BLaER1 (cell line): ENCODE data around the gene IFNGR1.
"Not testable (repeated sequence)": the region's sequence is repeated elsewhere in the genome, so short reads cannot be mapped to it uniquely, and the experiment has no call there.

Experiments
- H3K27ac ChIP-seq: shearing (Covaris generic); formaldehyde crosslinking; 2 replicates; pipeline ENCODE4 v1.8.1; 2022
- H3K27me3 ChIP-seq: shearing (Covaris generic); formaldehyde crosslinking; 2 replicates; pipeline ENCODE4 v1.8.1; 2022
- H3K36me3 ChIP-seq: shearing (Covaris generic); formaldehyde crosslinking; 2 replicates; pipeline ENCODE4 v1.8.1; 2022
- H3K4me1 ChIP-seq: shearing (Covaris generic); formaldehyde crosslinking; 2 replicates; pipeline ENCODE4 v1.8.1; 2022
- H3K4me2 ChIP-seq: shearing (Covaris generic); formaldehyde crosslinking; 2 replicates; pipeline ENCODE4 v1.8.1; 2022
- H3K4me3 ChIP-seq: shearing (Covaris generic); formaldehyde crosslinking; 2 replicates; pipeline ENCODE4 v1.8.1; 2022
- H3K9ac ChIP-seq: shearing (Covaris generic); formaldehyde crosslinking; 2 replicates; pipeline ENCODE4 v1.8.1; 2022
- H3K9me3 ChIP-seq: shearing (Covaris generic); formaldehyde crosslinking; 2 replicates; pipeline ENCODE4 v1.8.1; 2022
- H4K20me1 ChIP-seq: shearing (Covaris generic); formaldehyde crosslinking; 2 replicates; pipeline ENCODE4 v1.8.1; 2022
- Cebpa-rat ChIP-seq: shearing (Covaris generic); IDR thresholded peaks from 2 replicates; pipeline ENCODE4 v1.8.1; 2022

Gene IFNGR1

DNA sequence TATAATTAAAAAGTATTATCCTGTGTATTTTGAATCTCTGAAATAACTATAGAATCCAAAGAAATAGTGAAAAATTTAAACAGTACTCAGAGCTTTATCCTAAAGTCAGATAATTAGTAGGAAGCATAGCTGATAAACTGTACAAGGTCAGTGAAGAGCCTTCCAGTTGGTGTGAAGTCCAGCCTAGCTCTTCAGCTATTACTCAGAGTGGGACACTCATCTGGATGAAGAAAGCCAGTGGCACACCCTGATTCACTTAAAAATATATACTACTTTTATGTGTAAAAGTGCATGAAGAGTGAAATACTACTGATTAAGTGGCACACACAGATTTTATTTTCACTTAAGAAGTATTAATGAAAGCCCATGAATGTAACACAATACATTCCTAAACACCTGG is 3.1 kb downstream of the IFNGR1 start:
- Histone ChIP-seq H3K4me3 (no peak overlapping the region), H3K27me3 (no peaks in the 10 kb centered on the region), H3K27ac (no peak overlapping the region), H3K36me3 (peaks cover 33% of the 10 kb centered on the region), H3K9ac (no peak overlapping the region), H3K4me1 (peaks cover 31% of the 10 kb centered on the region), H4K20me1 (peaks cover 41% of the 10 kb centered on the region), H3K9me3 (peaks cover 32% of the 10 kb centered on the region), H3K4me2 (no peak overlapping the region)
- no peak for TF ChIP-seq Cebpa-rat

DNA sequence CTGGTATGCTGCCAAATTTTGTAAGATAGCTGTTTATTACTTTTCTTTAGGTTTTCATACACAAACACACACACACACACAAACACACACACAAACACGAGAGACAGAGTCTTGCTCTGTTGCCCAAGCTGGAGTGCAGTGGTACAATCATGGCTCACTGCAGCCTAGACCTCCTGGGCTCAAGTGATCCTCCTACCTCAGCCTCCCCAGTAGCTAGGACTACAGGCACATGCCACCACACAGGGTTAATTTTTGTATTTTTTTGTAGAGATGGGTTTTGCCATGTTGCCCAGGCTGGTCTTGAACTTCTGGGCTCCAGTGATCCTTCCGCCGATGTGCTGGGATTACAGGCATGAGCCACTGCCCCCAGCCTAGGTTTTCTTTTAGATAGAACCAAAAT is 3.6 kb downstream of the IFNGR1 start:
- H3K4me2 ChIP-seq, H3K27ac ChIP-seq, H3K9ac ChIP-seq, H3K27me3 ChIP-seq, H3K4me3 ChIP-seq: not testable (repeated sequence)
- peaks cover 35% of the 10 kb centered on the region for H3K36me3 ChIP-seq
- peaks cover 31% of the 10 kb centered on the region for H3K4me1 ChIP-seq
- H4K20me1 ChIP-seq: peaks cover 41% of the 10 kb centered on the region
- H3K9me3 ChIP-seq: peaks cover 35% of the 10 kb centered on the region

DNA sequence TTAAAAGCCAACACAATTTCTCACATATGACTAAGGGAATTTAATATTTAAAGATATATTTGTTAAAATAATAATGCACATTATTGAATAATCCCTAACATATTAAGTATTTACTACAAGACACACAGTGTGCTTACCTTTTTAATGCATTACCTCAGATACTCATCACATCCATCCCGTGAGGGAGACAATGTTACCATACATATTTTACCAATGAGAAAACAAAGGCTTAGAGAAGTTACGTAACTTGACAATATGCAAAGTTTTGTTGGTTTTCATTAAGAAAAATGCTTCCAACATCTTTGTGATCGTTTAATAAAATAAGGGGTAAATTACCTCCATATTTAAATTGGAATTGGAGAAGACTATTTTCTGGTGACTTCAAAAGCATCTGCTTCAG is 4.3 kb downstream of the IFNGR1 start:
- peaks cover 38% of the 10 kb centered on the region for H3K36me3 ChIP-seq
- no peak overlapping the region for H3K9ac ChIP-seq
- no peak overlapping the region for H3K4me3 ChIP-seq
- peaks cover 27% of the 10 kb centered on the region for H3K4me1 ChIP-seq
- no peak for TF ChIP-seq Cebpa-rat
- H3K27me3 ChIP-seq: no peaks in the 10 kb centered on the region
- H3K9me3 ChIP-seq: peaks cover 42% of the 10 kb centered on the region
- no peak overlapping the region for H3K27ac ChIP-seq
- H3K4me2 ChIP-seq: no peak overlapping the region
- H4K20me1 ChIP-seq: peaks cover 41% of the 10 kb centered on the region

DNA sequence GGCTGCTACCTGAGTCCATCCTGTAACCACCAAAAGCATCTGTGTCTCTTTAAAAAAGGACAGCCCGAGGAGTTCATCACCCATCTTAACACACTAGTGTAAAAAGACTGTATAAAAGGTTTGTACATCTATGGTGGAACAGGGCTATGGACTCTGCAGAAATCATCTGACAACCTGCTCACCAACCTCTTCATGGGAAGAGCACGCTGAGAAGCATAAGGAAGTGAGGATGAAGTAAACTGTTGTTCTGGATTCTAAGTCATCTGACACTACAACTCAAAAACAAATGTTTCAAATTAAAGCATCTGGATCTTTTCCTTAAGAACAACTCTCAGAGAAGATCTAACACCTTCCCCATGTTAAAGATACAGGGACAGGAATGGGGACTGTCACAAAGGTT is 5.4 kb downstream of the IFNGR1 start:
- H3K36me3 ChIP-seq: peaks cover 49% of the 10 kb centered on the region
- H3K27ac ChIP-seq: no peak overlapping the region
- H3K4me2 ChIP-seq: no peak overlapping the region
- peaks cover 41% of the 10 kb centered on the region for H4K20me1 ChIP-seq
- TF ChIP-seq Cebpa-rat: no peak
- H3K27me3 ChIP-seq: no peaks in the 10 kb centered on the region
- peaks cover 20% of the 10 kb centered on the region for H3K4me1 ChIP-seq
- no peak overlapping the region for H3K4me3 ChIP-seq
- H3K9ac ChIP-seq: no peak overlapping the region
- peaks cover 53% of the 10 kb centered on the region for H3K9me3 ChIP-seq

DNA sequence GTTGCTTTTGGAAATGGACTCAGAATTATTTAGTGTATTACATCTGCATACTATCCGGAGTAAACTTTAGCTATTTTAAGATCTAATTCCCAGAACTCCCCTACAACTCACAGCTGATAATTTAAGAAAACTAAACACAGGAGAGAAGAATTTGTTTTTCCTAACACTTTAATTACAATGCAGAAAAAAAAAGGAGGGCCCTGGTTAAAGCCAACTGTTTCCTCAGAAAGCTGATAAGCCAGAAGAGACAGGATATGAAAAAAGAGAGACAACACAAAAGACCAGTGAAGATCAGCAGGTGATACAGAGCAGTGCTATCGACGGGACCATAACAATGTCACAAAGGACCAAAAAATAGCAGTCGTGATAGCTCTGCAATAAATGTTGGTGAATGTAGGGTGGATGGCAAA is 5.8 kb downstream of the IFNGR1 start:
- no peak overlapping the region for H3K4me2 ChIP-seq
- H3K27ac ChIP-seq: no peak overlapping the region
- peaks cover 58% of the 10 kb centered on the region for H3K9me3 ChIP-seq
- no peak overlapping the region for H3K4me3 ChIP-seq
- no peak overlapping the region for H3K9ac ChIP-seq
- peaks cover 38% of the 10 kb centered on the region for H4K20me1 ChIP-seq
- TF ChIP-seq Cebpa-rat: no peak
- H3K4me1 ChIP-seq: peaks cover 20% of the 10 kb centered on the region
- H3K36me3 ChIP-seq: peaks cover 54% of the 10 kb centered on the region
- H3K27me3 ChIP-seq: no peaks in the 10 kb centered on the region

DNA sequence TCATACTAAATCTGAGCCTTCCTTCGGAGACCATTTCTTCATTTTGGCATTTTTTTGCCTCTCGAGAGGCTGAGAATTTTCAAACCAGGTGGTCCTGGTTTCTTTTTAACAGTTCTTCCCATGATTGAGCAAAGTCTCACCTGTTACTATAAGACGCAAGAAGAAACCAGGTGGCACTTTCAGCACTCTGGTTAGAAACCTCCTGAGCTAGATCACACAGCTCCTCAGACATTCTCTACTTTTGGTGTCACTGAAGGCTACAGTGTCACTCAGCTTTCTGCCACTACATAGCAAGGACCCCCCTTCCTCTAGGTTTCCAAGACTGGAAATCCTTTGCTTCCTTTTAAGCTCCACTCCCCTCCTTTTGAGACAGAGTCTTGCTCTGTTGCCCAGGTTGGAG is 7.3 kb downstream of the IFNGR1 start:
- H3K4me1 ChIP-seq: peaks cover 6% of the 10 kb centered on the region
- H3K36me3 ChIP-seq: peaks cover 66% of the 10 kb centered on the region
- no peaks in the 10 kb centered on the region for H3K27me3 ChIP-seq
- no peak overlapping the region for H3K4me2 ChIP-seq
- no peak overlapping the region for H3K9ac ChIP-seq
- H3K4me3 ChIP-seq: no peak overlapping the region
- H4K20me1 ChIP-seq: peaks cover 24% of the 10 kb centered on the region
- no peak for TF ChIP-seq Cebpa-rat
- peaks cover 69% of the 10 kb centered on the region for H3K9me3 ChIP-seq
- H3K27ac ChIP-seq: no peak overlapping the region

DNA sequence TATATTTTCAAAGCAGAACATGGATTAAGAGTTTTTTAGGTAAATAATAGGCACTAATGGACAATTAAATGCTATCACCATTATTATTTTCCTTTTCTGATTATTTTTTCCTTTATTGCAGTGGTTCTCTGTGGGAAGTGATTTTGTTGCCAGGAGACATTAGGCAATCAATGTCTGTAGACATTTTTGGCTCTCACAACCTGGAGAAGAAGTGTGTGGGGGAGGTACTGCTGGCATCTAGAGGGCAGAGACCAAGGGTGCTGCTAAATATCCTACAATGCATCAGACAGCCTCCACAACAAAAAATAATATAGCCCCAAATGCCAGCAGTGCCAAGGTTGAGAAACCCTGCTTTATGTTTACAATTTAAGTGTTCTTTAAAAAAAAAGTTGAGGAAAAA is 8.3 kb downstream of the IFNGR1 start:
- no peak overlapping the region for H3K27ac ChIP-seq
- H4K20me1 ChIP-seq: peaks cover 14% of the 10 kb centered on the region; the same call in 1 of the 2 replicates
- H3K4me1 ChIP-seq: no peaks in the 10 kb centered on the region
- H3K4me3 ChIP-seq: no peak overlapping the region
- no peak overlapping the region for H3K4me2 ChIP-seq
- H3K36me3 ChIP-seq: peaks cover 76% of the 10 kb centered on the region
- peaks cover 69% of the 10 kb centered on the region for H3K9me3 ChIP-seq
- no peaks in the 10 kb centered on the region for H3K27me3 ChIP-seq
- no peak for TF ChIP-seq Cebpa-rat
- no peak overlapping the region for H3K9ac ChIP-seq

DNA sequence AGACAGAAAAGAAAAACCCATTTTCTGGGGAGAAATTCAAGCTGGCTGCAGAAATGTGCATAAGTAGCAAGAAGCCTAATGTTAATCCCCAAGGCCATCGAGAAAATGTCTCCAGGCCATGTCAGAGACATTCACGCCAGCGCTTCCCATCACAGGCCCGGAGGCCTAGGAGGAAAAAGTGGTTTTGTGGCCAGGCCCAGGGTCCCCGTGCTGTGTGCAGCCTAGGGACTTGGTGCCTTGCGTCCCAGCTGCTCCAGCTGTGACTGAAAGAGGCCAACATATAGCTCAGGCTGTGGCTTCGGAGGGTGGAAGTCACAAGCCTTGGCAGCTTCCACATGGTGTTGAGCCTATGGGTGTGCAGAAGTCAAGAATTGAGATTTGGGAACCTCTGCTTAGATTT is 10.9 kb downstream of the IFNGR1 start:
- H3K27ac ChIP-seq: no peak overlapping the region
- no peaks in the 10 kb centered on the region for H3K27me3 ChIP-seq
- peaks cover 2% of the 10 kb centered on the region; the same call in 1 of the 2 replicates for H4K20me1 ChIP-seq
- H3K9me3 ChIP-seq: peaks cover 56% of the 10 kb centered on the region
- peaks cover 84% of the 10 kb centered on the region for H3K36me3 ChIP-seq
- no peak overlapping the region for H3K4me2 ChIP-seq
- no peak for TF ChIP-seq Cebpa-rat
- 0 out of 2 replicates have a peak overlapping the region, but pooled peaks have one; percentile 27 for H3K4me3 ChIP-seq
- no peaks in the 10 kb centered on the region for H3K4me1 ChIP-seq
- H3K9ac ChIP-seq: no peak overlapping the region

DNA sequence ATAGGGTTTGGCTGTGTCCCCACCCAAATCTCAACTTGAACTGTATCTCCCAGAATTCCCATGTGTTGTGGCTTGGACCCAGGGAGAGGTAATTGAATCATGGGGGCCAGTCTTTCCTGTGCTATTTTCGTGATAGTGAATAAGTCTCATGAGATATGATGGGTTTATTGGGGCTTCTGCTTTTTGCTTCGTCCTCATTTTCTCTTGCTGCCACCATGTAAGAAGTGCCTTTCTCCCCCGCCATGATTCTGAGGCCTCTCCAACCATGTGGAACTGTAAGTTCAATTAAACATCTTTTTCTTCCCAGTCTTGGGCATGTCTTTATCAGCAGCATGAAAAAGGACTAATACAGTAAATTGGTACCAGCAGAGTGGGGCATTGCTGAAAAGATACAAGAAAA is 11.7 kb downstream of the IFNGR1 start:
- H3K27ac ChIP-seq, H3K4me3 ChIP-seq, H3K27me3 ChIP-seq, H3K4me1 ChIP-seq, H3K9ac ChIP-seq, H3K4me2 ChIP-seq, H4K20me1 ChIP-seq: not testable (repeated sequence)
- H3K9me3 ChIP-seq: peaks cover 53% of the 10 kb centered on the region
- H3K36me3 ChIP-seq: peaks cover 88% of the 10 kb centered on the region

DNA sequence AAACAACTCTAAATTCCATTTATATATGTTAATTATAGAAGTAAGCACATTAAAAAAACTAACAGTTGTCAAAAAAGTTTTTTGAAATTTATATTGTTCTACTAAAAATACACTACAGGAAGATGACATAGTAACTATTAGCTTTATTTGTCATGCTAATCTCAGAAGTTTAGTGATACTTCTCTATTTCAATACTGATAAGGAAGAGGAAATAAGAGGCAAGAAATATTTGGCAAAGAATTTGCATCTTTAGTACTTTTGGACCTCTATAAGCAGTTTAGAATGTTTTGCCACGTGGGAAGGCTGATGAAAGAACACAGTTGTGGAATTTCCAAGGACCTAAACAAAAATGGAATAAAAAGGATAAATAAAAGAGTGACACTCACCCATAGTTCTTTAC is 12.6 kb downstream of the IFNGR1 start:
- TF ChIP-seq Cebpa-rat: no peak
- H3K27me3 ChIP-seq: no peaks in the 10 kb centered on the region
- H3K9ac ChIP-seq: no peak overlapping the region
- H3K36me3 ChIP-seq: peaks cover 86% of the 10 kb centered on the region
- H3K4me2 ChIP-seq: no peak overlapping the region
- no peaks in the 10 kb centered on the region for H3K4me1 ChIP-seq
- H4K20me1 ChIP-seq: no peaks in the 10 kb centered on the region; the same call in 1 of the 2 replicates
- H3K27ac ChIP-seq: no peak overlapping the region
- peaks cover 44% of the 10 kb centered on the region for H3K9me3 ChIP-seq
- no peak overlapping the region for H3K4me3 ChIP-seq

DNA sequence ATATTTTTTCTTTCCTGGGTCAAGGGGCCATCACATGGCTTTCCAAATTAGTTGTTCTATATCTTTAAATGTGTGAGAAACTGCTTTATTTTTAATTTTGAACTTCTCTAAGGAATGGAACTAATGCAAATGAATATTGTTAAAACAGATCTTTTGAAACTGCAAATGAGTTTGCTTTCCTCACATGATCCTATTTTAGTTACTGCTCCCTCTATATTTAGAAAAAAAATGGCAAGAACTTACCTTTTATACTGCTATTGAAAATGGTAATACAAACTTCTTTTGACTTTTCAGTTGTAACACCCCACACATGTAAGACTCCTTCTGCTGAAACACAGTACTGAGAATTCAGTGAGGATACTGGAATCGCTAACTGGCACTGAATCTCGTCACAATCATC is 15.9 kb downstream of the IFNGR1 start:
- H3K36me3 ChIP-seq: peaks cover 86% of the 10 kb centered on the region
- H3K4me1 ChIP-seq: no peaks in the 10 kb centered on the region
- H3K4me2 ChIP-seq: no peak overlapping the region
- no peaks in the 10 kb centered on the region; the same call in 1 of the 2 replicates for H4K20me1 ChIP-seq
- no peak for TF ChIP-seq Cebpa-rat
- no peak overlapping the region for H3K4me3 ChIP-seq
- no peak overlapping the region for H3K27ac ChIP-seq
- no peak overlapping the region for H3K9ac ChIP-seq
- peaks cover 17% of the 10 kb centered on the region for H3K9me3 ChIP-seq
- H3K27me3 ChIP-seq: no peaks in the 10 kb centered on the region
